Measurements from ENCODE around the gene UPB1. TPM values are rescaled to one million over a fixed set of nuclear protein-coding genes. Genes with fewer than 3 reads are reported as not detected.

UPB1 gene
- total RNA-seq, 3 donors from 2014 or later, result 0.16 to 0.23 (median 0.16) TPM

GRCh38 chr22:24465975-24466374 lies 29.2 kb upstream of the UPB1 start:
- H3K4me1 Mint-ChIP-seq (ENCODE audit: low read depth), result peaks cover 1% of the 10 kb centered on the region
- DNase-seq (no peak), ATAC-seq (no peak)
- no peaks in the 10 kb centered on the region for H3K36me3 Mint-ChIP-seq (ENCODE audit: insufficient read depth)
- no peaks in the 10 kb centered on the region for H3K27me3 Mint-ChIP-seq (ENCODE audit: low read depth)
- H3K9me3 Mint-ChIP-seq, result no peaks in the 10 kb centered on the region
- H3K4me3 Mint-ChIP-seq, result no peak overlapping the region

GRCh38 chr22:24466716-24467328 lies 28.3 kb upstream of the UPB1 start:
- Mint-ChIP-seq H3K4me3 (no peak overlapping the region), H3K4me1 (ENCODE audit: low read depth) (peaks cover 1% of the 10 kb centered on the region), H3K27me3 (ENCODE audit: low read depth) (no peaks in the 10 kb centered on the region), H3K36me3 (ENCODE audit: insufficient read depth) (no peaks in the 10 kb centered on the region), H3K9me3 (no peaks in the 10 kb centered on the region)
- ATAC-seq (no peak), DNase-seq (no peak)

GRCh38 chr22:24467340-24467739 lies 27.8 kb upstream of the UPB1 start:
- H3K27me3 Mint-ChIP-seq (ENCODE audit: low read depth), result no peaks in the 10 kb centered on the region
- H3K4me3 Mint-ChIP-seq, result no peak overlapping the region
- DNase-seq (no peak), ATAC-seq (no peak)
- H3K9me3 Mint-ChIP-seq, result no peaks in the 10 kb centered on the region
- peaks cover 1% of the 10 kb centered on the region for H3K4me1 Mint-ChIP-seq (ENCODE audit: low read depth)
- H3K36me3 Mint-ChIP-seq (ENCODE audit: insufficient read depth), result no peaks in the 10 kb centered on the region

GRCh38 chr22:24471570-24471969 lies 23.6 kb upstream of the UPB1 start:
- no peak for DNase-seq
- Mint-ChIP-seq H3K4me3 (no peak overlapping the region), H3K27me3 (ENCODE audit: low read depth) (no peaks in the 10 kb centered on the region), H3K9me3 (peaks cover 7% of the 10 kb centered on the region), H3K4me1 (ENCODE audit: low read depth) (no peaks in the 10 kb centered on the region), H3K36me3 (ENCODE audit: insufficient read depth) (no peaks in the 10 kb centered on the region)
- no peak for ATAC-seq

- ATAC-seq (no peak), DNase-seq (no peak)
- peaks cover 2% of the 10 kb centered on the region for H3K27me3 Mint-ChIP-seq (ENCODE audit: low read depth)
Observed at GRCh38 chr22:24473284-24473683, 21.8 kb upstream of the UPB1 start.

GRCh38 chr22:24474221-24474620 lies 20.9 kb upstream of the UPB1 start:
- Mint-ChIP-seq H3K4me3 (no peak overlapping the region), H3K9me3 (peaks cover 7% of the 10 kb centered on the region), H3K36me3 (ENCODE audit: insufficient read depth) (no peaks in the 10 kb centered on the region), H3K4me1 (ENCODE audit: low read depth) (no peaks in the 10 kb centered on the region), H3K27me3 (ENCODE audit: low read depth) (peaks cover 2% of the 10 kb centered on the region)
- DNase-seq (no peak), ATAC-seq (no peak)

More at GRCh38 chr22:24473284-24473683, 21.8 kb upstream of the UPB1 start:
- H3K4me3 Mint-ChIP-seq, result no peak overlapping the region
- H3K9me3 Mint-ChIP-seq, result peaks cover 7% of the 10 kb centered on the region
- H3K36me3 Mint-ChIP-seq (ENCODE audit: insufficient read depth), result no peaks in the 10 kb centered on the region
- H3K4me1 Mint-ChIP-seq (ENCODE audit: low read depth), result no peaks in the 10 kb centered on the region

- Mint-ChIP-seq H3K36me3 (ENCODE audit: insufficient read depth) (no peaks in the 10 kb centered on the region), H3K4me3 (no peak overlapping the region), H3K4me1 (ENCODE audit: low read depth) (no peaks in the 10 kb centered on the region), H3K9me3 (peaks cover 7% of the 10 kb centered on the region), H3K27me3 (ENCODE audit: low read depth) (peaks cover 2% of the 10 kb centered on the region)
- DNase-seq (no peak), ATAC-seq (no peak)
Observed at GRCh38 chr22:24474649-24475255, 20.4 kb upstream of the UPB1 start.

- Mint-ChIP-seq H3K27me3 (ENCODE audit: low read depth) (peaks cover 2% of the 10 kb centered on the region), H3K9me3 (no peaks in the 10 kb centered on the region), H3K4me1 (ENCODE audit: low read depth) (peaks cover 14% of the 10 kb centered on the region), H3K4me3 (no peak overlapping the region), H3K36me3 (ENCODE audit: insufficient read depth) (no peaks in the 10 kb centered on the region)
- DNase-seq (no peak), ATAC-seq (no peak)
Observed at GRCh38 chr22:24481641-24482040, 13.5 kb upstream of the UPB1 start.

GRCh38 chr22:24482575-24482974 lies 12.6 kb upstream of the UPB1 start:
- Mint-ChIP-seq H3K4me1 (ENCODE audit: low read depth) (peaks cover 19% of the 10 kb centered on the region), H3K9me3 (no peaks in the 10 kb centered on the region), H3K4me3 (no peak overlapping the region), H3K27me3 (ENCODE audit: low read depth) (no peaks in the 10 kb centered on the region), H3K36me3 (ENCODE audit: insufficient read depth) (no peaks in the 10 kb centered on the region)
- no peak for ATAC-seq
- no peak for DNase-seq

GRCh38 chr22:24482998-24483397 lies 12.1 kb upstream of the UPB1 start:
- ATAC-seq (no peak), DNase-seq (no peak)
- Mint-ChIP-seq H3K27me3 (ENCODE audit: low read depth) (no peaks in the 10 kb centered on the region), H3K4me1 (ENCODE audit: low read depth) (peaks cover 19% of the 10 kb centered on the region), H3K36me3 (ENCODE audit: insufficient read depth) (no peaks in the 10 kb centered on the region), H3K9me3 (no peaks in the 10 kb centered on the region), H3K4me3 (no peak overlapping the region)

- Mint-ChIP-seq H3K36me3 (ENCODE audit: insufficient read depth) (no peaks in the 10 kb centered on the region), H3K4me3 (no peak overlapping the region), H3K4me1 (ENCODE audit: low read depth) (peaks cover 19% of the 10 kb centered on the region), H3K9me3 (no peaks in the 10 kb centered on the region), H3K27me3 (ENCODE audit: low read depth) (no peaks in the 10 kb centered on the region)
- DNase-seq (no peak), ATAC-seq (no peak)
Observed at GRCh38 chr22:24483976-24484545, 11.1 kb upstream of the UPB1 start.

GRCh38 chr22:24485170-24485569 lies 10.0 kb upstream of the UPB1 start:
- Mint-ChIP-seq H3K9me3 (no peaks in the 10 kb centered on the region), H3K27me3 (ENCODE audit: low read depth) (peaks cover 2% of the 10 kb centered on the region), H3K4me1 (ENCODE audit: low read depth) (peaks cover 19% of the 10 kb centered on the region), H3K36me3 (ENCODE audit: insufficient read depth) (no peaks in the 10 kb centered on the region), H3K4me3 (no peak overlapping the region)
- DNase-seq (no peak), ATAC-seq (no peak)

GRCh38 chr22:24485608-24486007 lies 9.5 kb upstream of the UPB1 start:
- Mint-ChIP-seq H3K4me3 (no peak overlapping the region), H3K36me3 (ENCODE audit: insufficient read depth) (no peaks in the 10 kb centered on the region), H3K4me1 (ENCODE audit: low read depth) (peaks cover 19% of the 10 kb centered on the region), H3K9me3 (no peaks in the 10 kb centered on the region), H3K27me3 (ENCODE audit: low read depth) (peaks cover 3% of the 10 kb centered on the region)
- DNase-seq (no peak), ATAC-seq (no peak)

- H3K36me3 Mint-ChIP-seq (ENCODE audit: insufficient read depth), result no peaks in the 10 kb centered on the region
Observed at GRCh38 chr22:24486501-24486921, 8.6 kb upstream of the UPB1 start.

GRCh38 chr22:24489011-24489410 lies 6.1 kb upstream of the UPB1 start:
- DNase-seq, result no peak
- Mint-ChIP-seq H3K27me3 (ENCODE audit: low read depth) (peaks cover 20% of the 10 kb centered on the region), H3K4me1 (ENCODE audit: low read depth) (peaks cover 12% of the 10 kb centered on the region), H3K9me3 (no peaks in the 10 kb centered on the region), H3K36me3 (ENCODE audit: insufficient read depth) (no peaks in the 10 kb centered on the region), H3K4me3 (no peak overlapping the region)
- ATAC-seq, result no peak

More at GRCh38 chr22:24486501-24486921, 8.6 kb upstream of the UPB1 start:
- DNase-seq, result no peak
- no peak overlapping the region for H3K4me3 Mint-ChIP-seq
- H3K27me3 Mint-ChIP-seq (ENCODE audit: low read depth), result peaks cover 4% of the 10 kb centered on the region
- H3K4me1 Mint-ChIP-seq (ENCODE audit: low read depth), result peaks cover 19% of the 10 kb centered on the region
- peak; percentile 95 to 96 for ATAC-seq
- no peaks in the 10 kb centered on the region for H3K9me3 Mint-ChIP-seq

All from activated T-cell treated with anti-CD3 and anti-CD28 coated beads, Interleukin-2, amount 50 U/mL, for 4 hours (primary cell).